ENCODE data around the gene NEDD1. TPM values are rescaled to one million over a fixed set of nuclear protein-coding genes. Genes with fewer than 3 reads are reported as not detected.

Gene NEDD1
- total RNA-seq, 1 experiment from 2014 or later = 10.7 TPM

- in situ Hi-C loops (cut with HindIII; ENCODE audit: low pct_unique_long_range_greater_than_20kb, low sequenced_read_pairs) = no loop called here
- DNase-seq (ENCODE audit: low read depth) = no peak
These were observed 16.7 kb upstream of the NEDD1 start for GRCh38 chr12:96890331-96890730.

GRCh38 chr12:96892104-96892503 is 15.0 kb upstream of the NEDD1 start:
- in situ Hi-C loops (cut with HindIII; ENCODE audit: low pct_unique_long_range_greater_than_20kb, low sequenced_read_pairs) = no loop called here
- DNase-seq (ENCODE audit: low read depth) = no peak

- in situ Hi-C loops (cut with HindIII; ENCODE audit: low pct_unique_long_range_greater_than_20kb, low sequenced_read_pairs) = no loop called here
- DNase-seq (ENCODE audit: low read depth) = no peak
These were observed 9.6 kb upstream of the NEDD1 start for GRCh38 chr12:96897421-96897820.

- DNase-seq (ENCODE audit: low read depth) = no peak
- in situ Hi-C loops (cut with HindIII; ENCODE audit: low pct_unique_long_range_greater_than_20kb, low sequenced_read_pairs) = no loop called here
These were observed 5.9 kb upstream of the NEDD1 start for GRCh38 chr12:96901175-96901574.

GRCh38 chr12:96902076-96902475 is 5.0 kb upstream of the NEDD1 start:
- in situ Hi-C loops (cut with HindIII; ENCODE audit: low pct_unique_long_range_greater_than_20kb, low sequenced_read_pairs) = no loop called here
- DNase-seq (ENCODE audit: low read depth) = no peak

GRCh38 chr12:96906498-96906848 is 584 bp upstream of the NEDD1 start:
- in situ Hi-C loops (cut with HindIII; ENCODE audit: low pct_unique_long_range_greater_than_20kb, low sequenced_read_pairs) = no loop called here
- DNase-seq (ENCODE audit: low read depth) = no peak

- in situ Hi-C loops (cut with HindIII; ENCODE audit: low pct_unique_long_range_greater_than_20kb, low sequenced_read_pairs) = no loop called here
- DNase-seq (ENCODE audit: low read depth) = peak; percentile 40
These were observed 790 bp downstream of the NEDD1 start for GRCh38 chr12:96907671-96908422.

GRCh38 chr12:96908423-96908675 is 1.3 kb downstream of the NEDD1 start:
- DNase-seq (ENCODE audit: low read depth) = no peak
- in situ Hi-C loops (cut with HindIII; ENCODE audit: low pct_unique_long_range_greater_than_20kb, low sequenced_read_pairs) = no loop called here

- DNase-seq (ENCODE audit: low read depth) = no peak
- in situ Hi-C loops (cut with HindIII; ENCODE audit: low pct_unique_long_range_greater_than_20kb, low sequenced_read_pairs) = no loop called here
These were observed 5.2 kb downstream of the NEDD1 start for GRCh38 chr12:96912261-96912660.

- in situ Hi-C loops (cut with HindIII; ENCODE audit: low pct_unique_long_range_greater_than_20kb, low sequenced_read_pairs) = no loop called here
- DNase-seq (ENCODE audit: low read depth) = no peak
These were observed 5.9 kb downstream of the NEDD1 start for GRCh38 chr12:96912943-96913342.

GRCh38 chr12:96919510-96920210 is 12.6 kb downstream of the NEDD1 start:
- in situ Hi-C loops (cut with HindIII; ENCODE audit: low pct_unique_long_range_greater_than_20kb, low sequenced_read_pairs) = no loop called here

GRCh38 chr12:96948782-96949181 is 41.7 kb downstream of the NEDD1 start:
- in situ Hi-C loops (cut with HindIII; ENCODE audit: low pct_unique_long_range_greater_than_20kb, low sequenced_read_pairs) = no loop called here
- DNase-seq (ENCODE audit: low read depth) = no peak

More at GRCh38 chr12:96919510-96920210, 12.6 kb downstream of the NEDD1 start:
- DNase-seq (ENCODE audit: low read depth) = no peak

- no peak for DNase-seq (ENCODE audit: low read depth)
- in situ Hi-C loops (cut with HindIII; ENCODE audit: low pct_unique_long_range_greater_than_20kb, low sequenced_read_pairs) = no loop called here
These were observed 72.5 kb downstream of the NEDD1 start for GRCh38 chr12:96979532-96979931.

- in situ Hi-C loops (cut with HindIII; ENCODE audit: low pct_unique_long_range_greater_than_20kb, low sequenced_read_pairs) = no loop called here
- DNase-seq (ENCODE audit: low read depth) = no peak
These were observed 73.9 kb downstream of the NEDD1 start for GRCh38 chr12:96980991-96981414.

GRCh38 chr12:96981911-96982310 is 74.9 kb downstream of the NEDD1 start:
- in situ Hi-C loops (cut with HindIII; ENCODE audit: low pct_unique_long_range_greater_than_20kb, low sequenced_read_pairs) = no loop called here
- no peak for DNase-seq (ENCODE audit: low read depth)

GRCh38 chr12:96982671-96983070 is 75.6 kb downstream of the NEDD1 start:
- DNase-seq (ENCODE audit: low read depth) = no peak
- in situ Hi-C loops (cut with HindIII; ENCODE audit: low pct_unique_long_range_greater_than_20kb, low sequenced_read_pairs) = no loop called here

GRCh38 chr12:96985515-96986362 is 78.7 kb downstream of the NEDD1 start:
- in situ Hi-C loops (cut with HindIII; ENCODE audit: low pct_unique_long_range_greater_than_20kb, low sequenced_read_pairs) = no loop called here

GRCh38 chr12:96986883-96987523 is 79.9 kb downstream of the NEDD1 start:
- in situ Hi-C loops (cut with HindIII; ENCODE audit: low pct_unique_long_range_greater_than_20kb, low sequenced_read_pairs) = no loop called here
- DNase-seq (ENCODE audit: low read depth) = peak; percentile 6

More at GRCh38 chr12:96985515-96986362, 78.7 kb downstream of the NEDD1 start:
- DNase-seq (ENCODE audit: low read depth) = peak; percentile 9

GRCh38 chr12:96988919-96989318 is 81.9 kb downstream of the NEDD1 start:
- in situ Hi-C loops (cut with HindIII; ENCODE audit: low pct_unique_long_range_greater_than_20kb, low sequenced_read_pairs) = no loop called here
- DNase-seq (ENCODE audit: low read depth) = no peak
